ENCODE measurements around the gene SMIM12. TPM values are rescaled to one million over a fixed set of nuclear protein-coding genes. Genes with fewer than 3 reads are reported as not detected.

SMIM12 gene
- total and polyA plus RNA-seq, 7 donors = 18.0 to 63.1 (median 25.3) TPM

- no peaks in the 10 kb centered on the region for H3K36me3 ChIP-seq
- H3K27me3 ChIP-seq = no peaks in the 10 kb centered on the region
- H3K27ac ChIP-seq = no peak overlapping the region
- intact Hi-C loops (cut with DNase I) = no loop called here
- 92 to 93% methylated on average over 9 of the region's 9 CpGs for WGBS, 2 donors
- H3K4me3 ChIP-seq = no peak overlapping the region
- no peak for TF ChIP-seq EP300 (IDR thresholded peaks at IDR 0.05)
- no peak for TF ChIP-seq POLR2AphosphoS5 (IDR thresholded peaks at IDR 0.05)
- TF ChIP-seq, protein P1, sequence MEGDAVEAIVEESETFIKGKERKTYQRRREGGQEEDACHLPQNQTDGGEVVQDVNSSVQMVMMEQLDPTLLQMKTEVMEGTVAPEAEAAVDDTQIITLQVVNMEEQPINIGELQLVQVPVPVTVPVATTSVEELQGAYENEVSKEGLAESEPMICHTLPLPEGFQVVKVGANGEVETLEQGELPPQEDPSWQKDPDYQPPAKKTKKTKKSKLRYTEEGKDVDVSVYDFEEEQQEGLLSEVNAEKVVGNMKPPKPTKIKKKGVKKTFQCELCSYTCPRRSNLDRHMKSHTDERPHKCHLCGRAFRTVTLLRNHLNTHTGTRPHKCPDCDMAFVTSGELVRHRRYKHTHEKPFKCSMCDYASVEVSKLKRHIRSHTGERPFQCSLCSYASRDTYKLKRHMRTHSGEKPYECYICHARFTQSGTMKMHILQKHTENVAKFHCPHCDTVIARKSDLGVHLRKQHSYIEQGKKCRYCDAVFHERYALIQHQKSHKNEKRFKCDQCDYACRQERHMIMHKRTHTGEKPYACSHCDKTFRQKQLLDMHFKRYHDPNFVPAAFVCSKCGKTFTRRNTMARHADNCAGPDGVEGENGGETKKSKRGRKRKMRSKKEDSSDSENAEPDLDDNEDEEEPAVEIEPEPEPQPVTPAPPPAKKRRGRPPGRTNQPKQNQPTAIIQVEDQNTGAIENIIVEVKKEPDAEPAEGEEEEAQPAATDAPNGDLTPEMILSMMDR (IDR thresholded peaks at IDR 0.05) = no peak
- no peak for TF ChIP-seq POLR2A (IDR thresholded peaks at IDR 0.05)
- no peak for DNase-seq
- H3K4me1 ChIP-seq = peaks cover 0 to 3% (median 0%) of the 10 kb centered on the region in 4 donors
- H3K9me3 ChIP-seq = peaks cover 0 to 3% (median 0%) of the 10 kb centered on the region in 4 donors
Measured at GRCh38 chr1:34808051-34808810, 51.3 kb downstream of the SMIM12 start.

- intact Hi-C loops (cut with DNase I) = no loop called here
- WGBS, 2 donors = 80 to 86% methylated on average over 3 of the region's 3 CpGs
- no peak for DNase-seq
Measured at GRCh38 chr1:34806396-34806795, 53.2 kb downstream of the SMIM12 start.

DNA sequence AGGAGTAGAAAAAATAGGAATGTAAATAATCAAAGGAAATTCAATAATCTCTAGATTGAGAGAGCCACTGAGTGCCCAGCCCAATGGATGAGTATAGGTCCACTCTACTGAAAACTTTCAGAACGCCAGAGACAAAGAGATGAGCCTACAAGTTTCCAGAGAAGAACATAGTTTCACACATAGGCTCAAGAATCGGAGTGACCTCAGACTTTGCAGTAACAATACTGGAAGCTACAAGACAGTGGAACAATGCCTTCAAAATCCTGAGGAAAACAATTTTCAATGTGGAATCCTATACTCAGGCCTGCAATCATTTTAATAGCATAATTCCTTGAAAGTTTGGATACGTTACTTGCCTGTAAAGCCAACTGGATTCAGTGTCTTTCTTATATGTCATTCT is 55.8 kb downstream of the SMIM12 start:
- H3K9me3 ChIP-seq = peaks cover 0 to 3% (median 0%) of the 10 kb centered on the region in 4 donors
- WGBS, 2 donors = 96 to 97% methylated on average over 3 of the region's 3 CpGs
- TF ChIP-seq POLR2AphosphoS5 (IDR thresholded peaks at IDR 0.05) (no peak), EP300 (IDR thresholded peaks at IDR 0.05) (no peak), POLR2A (IDR thresholded peaks at IDR 0.05) (no peak)
- TF ChIP-seq, protein P1 (IDR thresholded peaks at IDR 0.05) = no peak
- H3K36me3 ChIP-seq = no peaks in the 10 kb centered on the region
- intact Hi-C loops (cut with DNase I) = no loop called here
- H3K27me3 ChIP-seq = no peaks in the 10 kb centered on the region
- H3K4me3 ChIP-seq = no peak overlapping the region
- H3K4me1 ChIP-seq = peaks cover 0 to 3% (median 0%) of the 10 kb centered on the region in 4 donors
- no peak for DNase-seq
- no peak overlapping the region for H3K27ac ChIP-seq

More at GRCh38 chr1:34806396-34806795, 53.2 kb downstream of the SMIM12 start:
- H3K27ac ChIP-seq = no peak overlapping the region
- TF ChIP-seq EP300 (IDR thresholded peaks at IDR 0.05) (no peak), POLR2A (IDR thresholded peaks at IDR 0.05) (no peak), POLR2AphosphoS5 (IDR thresholded peaks at IDR 0.05) (no peak)
- TF ChIP-seq, protein P1 (IDR thresholded peaks at IDR 0.05) = no peak
- H3K27me3 ChIP-seq = no peaks in the 10 kb centered on the region
- H3K4me3 ChIP-seq = no peak overlapping the region
- H3K9me3 ChIP-seq = peaks cover 0 to 3% (median 0%) of the 10 kb centered on the region in 4 donors
- no peaks in the 10 kb centered on the region for H3K36me3 ChIP-seq
- H3K4me1 ChIP-seq = peaks cover 0 to 3% (median 0%) of the 10 kb centered on the region in 4 donors

Other genes starting within 250 kb of the SMIM12 start
- gene GJB5, start 104.7 kb downstream of the SMIM12 start, total RNA-seq = not detected
- gene GJB5, start 104.7 kb downstream of the SMIM12 start, polyA plus RNA-seq = under 1 TPM in 1 of 3 donors, not detected in 2; 0.69 TPM
- gene GJB4, start 100.0 kb downstream of the SMIM12 start, total RNA-seq = not detected
- under 1 TPM in 1 of 3 donors, not detected in 2; 0.39 TPM for gene GJB4, start 100.0 kb downstream of the SMIM12 start, polyA plus RNA-seq
- gene GJB3, start 78.5 kb downstream of the SMIM12 start, total RNA-seq = not detected
- gene GJB3, start 78.5 kb downstream of the SMIM12 start, polyA plus RNA-seq = 10 to 100 TPM in 1 of 3 donors, 1 to 10 TPM in 2; 1.2 to 11.0 (median 1.8) TPM
- gene GJA4, start 66.8 kb downstream of the SMIM12 start, total RNA-seq = 10 to 100 TPM in 1 of 4 donors, 1 to 10 TPM in 3; 3.3 to 14.7 (median 7.6) TPM
- gene GJA4, start 66.8 kb downstream of the SMIM12 start, polyA plus RNA-seq = 1 to 10 TPM in 1 of 3 donors, under 1 TPM in 1, not detected in 1; 0.60 to 8.3 TPM
- under 1 TPM; 0.36 to 0.68 (median 0.52) TPM for gene DLGAP3, start 69.9 kb upstream of the SMIM12 start, total RNA-seq
- under 1 TPM in 1 of 3 donors, not detected in 2; 0.63 TPM for gene DLGAP3, start 69.9 kb upstream of the SMIM12 start, polyA plus RNA-seq
- 10 to 100 TPM; 18.6 to 53.8 (median 29.0) TPM for gene TMEM35B, start 125.6 kb upstream of the SMIM12 start, total RNA-seq
- 10 to 100 TPM in 1 of 3 donors, 1 to 10 TPM in 2; 7.6 to 38.8 (median 9.0) TPM for gene TMEM35B, start 125.6 kb upstream of the SMIM12 start, polyA plus RNA-seq
- 10 to 100 TPM; 12.3 to 18.0 (median 14.5) TPM for gene ZMYM6, start 172.2 kb upstream of the SMIM12 start, total RNA-seq
- gene ZMYM6, start 172.2 kb upstream of the SMIM12 start, polyA plus RNA-seq = 1 to 10 TPM; 5.4 to 8.7 (median 6.7) TPM
- 10 to 100 TPM; 13.0 to 29.6 (median 19.3) TPM for gene ZMYM1, start 219.6 kb upstream of the SMIM12 start, total RNA-seq
- 1 to 10 TPM; 1.8 to 3.7 (median 2.1) TPM for gene ZMYM1, start 219.6 kb upstream of the SMIM12 start, polyA plus RNA-seq